ENCODE results near the gene PMS2.

The PMS2 gene

GRCh38 chr7:6023974-6024435 is 15.2 kb upstream of the PMS2 start:
- Histone ChIP-seq H3K36me3 (ENCODE audit: control insufficient read depth in 2 of 2, insufficient read depth in 1 of 2, low read length in 2 of 2) (peaks cover 50 to 99% of the 10 kb centered on the region in 2 experiments), H3K9me3 (ENCODE audit: control insufficient read depth, insufficient read depth, low read depth, low read length) (no peaks in the 10 kb centered on the region), H3K27ac (ENCODE audit: extremely low read depth, low read depth, low read length) (no peak overlapping the region), H3K4me3 (ENCODE audit: low read depth, low read length) (no peak overlapping the region), H3K4me1 (ENCODE audit: control insufficient read depth, insufficient read depth, low read length) (no peaks in the 10 kb centered on the region)
- CTCF ChIA-PET = interaction anchor here (0.6 to 1.1 kb wide), 3 partner anchors 26 to 83 kb away, joined by 3 to 4 read pairs (median 3); no protein-coding TSS in a partner anchor
- POLR2A ChIA-PET = interaction anchor here (1.1 to 1.5 kb wide), 2 partner anchors 8 to 15 kb away, joined by 5 read pairs; partner anchors contain the start of genes AIMP2 and PMS2
- TF ChIP-seq ZNF544 (tag by site-specific recombination; IDR thresholded peaks at IDR 0.05) (no peak), ZNF529 (tag by site-specific recombination; IDR thresholded peaks at IDR 0.05; ENCODE audit: insufficient replicate concordance) (no peak), ZNF362 (tag by site-specific recombination; IDR thresholded peaks at IDR 0.05) (no peak), ZNF404 (tag by site-specific recombination; IDR thresholded peaks at IDR 0.05) (no peak), HOXC10 (CRISPR knock-in tag; IDR thresholded peaks at IDR 0.05) (no peak), ZNF175 (tag by site-specific recombination; IDR thresholded peaks at IDR 0.05) (no peak), ZNF302 (tag by site-specific recombination; IDR thresholded peaks at IDR 0.05; ENCODE audit: low read depth) (no peak), ZBTB21 (tag by site-specific recombination; IDR thresholded peaks at IDR 0.05) (no peak), ZNF658 (tag by site-specific recombination; IDR thresholded peaks at IDR 0.05) (no peak), ZNF19 (tag by site-specific recombination; IDR thresholded peaks at IDR 0.05; ENCODE audit: low read depth) (no peak), SP7 (tag by site-specific recombination; IDR thresholded peaks at IDR 0.05) (no peak), ZNF561 (tag by site-specific recombination; IDR thresholded peaks at IDR 0.05; ENCODE audit: borderline replicate concordance) (no peak), KLF17 (tag by site-specific recombination; IDR thresholded peaks at IDR 0.05) (no peak), ZNF664 (tag by site-specific recombination; IDR thresholded peaks at IDR 0.05) (no peak), ZNF280C (tag by site-specific recombination; IDR thresholded peaks at IDR 0.05) (no peak), KLF16 (tag by site-specific recombination; IDR thresholded peaks at IDR 0.05) (no peak), ZBTB7A (tag by site-specific recombination; IDR thresholded peaks at IDR 0.05; ENCODE audit: low read depth) (no peak), ZNF112 (tag by site-specific recombination; IDR thresholded peaks at IDR 0.05) (no peak), ZNF513 (tag by site-specific recombination; IDR thresholded peaks at IDR 0.05) (no peak)
- TF ChIP-seq, protein P1, sequence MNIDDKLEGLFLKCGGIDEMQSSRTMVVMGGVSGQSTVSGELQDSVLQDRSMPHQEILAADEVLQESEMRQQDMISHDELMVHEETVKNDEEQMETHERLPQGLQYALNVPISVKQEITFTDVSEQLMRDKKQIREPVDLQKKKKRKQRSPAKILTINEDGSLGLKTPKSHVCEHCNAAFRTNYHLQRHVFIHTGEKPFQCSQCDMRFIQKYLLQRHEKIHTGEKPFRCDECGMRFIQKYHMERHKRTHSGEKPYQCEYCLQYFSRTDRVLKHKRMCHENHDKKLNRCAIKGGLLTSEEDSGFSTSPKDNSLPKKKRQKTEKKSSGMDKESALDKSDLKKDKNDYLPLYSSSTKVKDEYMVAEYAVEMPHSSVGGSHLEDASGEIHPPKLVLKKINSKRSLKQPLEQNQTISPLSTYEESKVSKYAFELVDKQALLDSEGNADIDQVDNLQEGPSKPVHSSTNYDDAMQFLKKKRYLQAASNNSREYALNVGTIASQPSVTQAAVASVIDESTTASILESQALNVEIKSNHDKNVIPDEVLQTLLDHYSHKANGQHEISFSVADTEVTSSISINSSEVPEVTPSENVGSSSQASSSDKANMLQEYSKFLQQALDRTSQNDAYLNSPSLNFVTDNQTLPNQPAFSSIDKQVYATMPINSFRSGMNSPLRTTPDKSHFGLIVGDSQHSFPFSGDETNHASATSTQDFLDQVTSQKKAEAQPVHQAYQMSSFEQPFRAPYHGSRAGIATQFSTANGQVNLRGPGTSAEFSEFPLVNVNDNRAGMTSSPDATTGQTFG (tag by site-specific recombination; IDR thresholded peaks at IDR 0.05; ENCODE audit: borderline replicate concordance) = no peak
